DOHH2 (cell line): ENCODE results near the gene EIF2S1.

Experiments
- CTCF ChIP-seq: fragments of 200-600 bp; sonication (generic); IDR thresholded peaks from one replicate; pipeline ENCODE4 v1.5.1; 2014; ENCODE audit warnings: antibody characterized with exemption, mild to moderate bottlenecking, low read depth, low read length; ENCODE audit not compliant: poor library complexity, severe bottlenecking
- EZH2phosphoT487 ChIP-seq: fragments of 200-600 bp; sonication (generic); IDR thresholded peaks from 2 replicates; pipeline ENCODE4 v1.6.1; 2017; ENCODE audit warnings: borderline replicate concordance, mild to moderate bottlenecking, antibody characterized with exemption, low read length, moderate library complexity, mixed read lengths

- TF ChIP-seq CTCF, result no peak
- no peak for TF ChIP-seq EZH2phosphoT487
Measured at GRCh38 chr14:67410313-67410712, 50.2 kb downstream of the EIF2S1 start.
